ENCODE results near the gene RER1.

The RER1 gene

DNA sequence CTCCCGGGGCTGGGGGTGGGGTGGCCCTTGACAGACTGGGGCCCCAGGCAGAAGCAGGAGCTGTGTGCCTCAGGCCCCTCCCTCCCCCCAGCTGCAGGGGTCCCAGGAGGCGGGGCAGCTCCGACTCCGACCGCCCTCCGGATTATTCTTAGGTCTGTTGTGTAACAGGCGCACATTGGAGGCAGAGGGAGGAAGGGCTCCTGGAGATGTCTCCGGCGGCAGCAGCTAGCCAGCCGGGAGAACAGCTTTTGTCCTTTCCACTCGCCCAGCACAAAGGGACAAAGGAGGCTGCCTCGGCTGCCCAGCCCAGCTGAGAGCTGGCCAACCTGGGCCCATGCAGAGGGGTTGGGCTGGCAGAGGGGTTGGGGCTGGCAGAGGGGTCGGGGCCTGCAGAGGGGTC, 54.8 kb downstream of the RER1 start:
- Histone ChIP-seq H3K27me3 (ENCODE audit: low read length) (no peaks in the 10 kb centered on the region), H3K9ac (ENCODE audit: low read length) (no peak overlapping the region)

DNA sequence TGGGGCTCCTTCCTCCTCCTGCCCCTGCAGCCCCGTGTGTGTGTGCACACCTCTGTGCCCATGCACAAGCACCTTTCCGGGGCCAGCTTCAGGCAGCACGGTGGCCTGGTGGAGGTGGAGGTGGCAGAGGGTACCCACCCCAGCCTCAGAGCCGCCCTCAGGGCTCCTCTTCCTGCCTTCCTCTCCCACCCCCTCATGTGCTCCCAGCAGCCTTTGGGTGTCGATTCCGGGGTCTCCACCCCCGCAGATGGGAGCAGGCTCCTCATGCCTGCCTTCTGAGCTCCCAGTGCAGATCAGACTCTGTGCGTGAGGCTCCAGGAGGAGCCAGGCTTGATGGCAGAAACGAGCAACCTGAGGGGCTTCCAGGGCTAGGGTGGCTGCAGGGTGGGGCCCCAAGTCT, 55.2 kb downstream of the RER1 start:
- no peak overlapping the region for H3K9ac ChIP-seq (ENCODE audit: low read length)
- H3K27ac ChIP-seq (ENCODE audit: low read depth, low read length) = no peak overlapping the region

More for the DNA sequence above, 54.8 kb downstream of the RER1 start:
- no peaks in the 10 kb centered on the region for H3K9me3 ChIP-seq (ENCODE audit: insufficient read depth, low read length)
- H2AFZ ChIP-seq (ENCODE audit: low read depth, low read length, severe bottlenecking) = no peak overlapping the region
- TF ChIP-seq EZH2phosphoT487 (conservative IDR thresholded peaks at IDR 0.05; ENCODE audit: low read length) = no peak
- TF ChIP-seq, protein P1, sequence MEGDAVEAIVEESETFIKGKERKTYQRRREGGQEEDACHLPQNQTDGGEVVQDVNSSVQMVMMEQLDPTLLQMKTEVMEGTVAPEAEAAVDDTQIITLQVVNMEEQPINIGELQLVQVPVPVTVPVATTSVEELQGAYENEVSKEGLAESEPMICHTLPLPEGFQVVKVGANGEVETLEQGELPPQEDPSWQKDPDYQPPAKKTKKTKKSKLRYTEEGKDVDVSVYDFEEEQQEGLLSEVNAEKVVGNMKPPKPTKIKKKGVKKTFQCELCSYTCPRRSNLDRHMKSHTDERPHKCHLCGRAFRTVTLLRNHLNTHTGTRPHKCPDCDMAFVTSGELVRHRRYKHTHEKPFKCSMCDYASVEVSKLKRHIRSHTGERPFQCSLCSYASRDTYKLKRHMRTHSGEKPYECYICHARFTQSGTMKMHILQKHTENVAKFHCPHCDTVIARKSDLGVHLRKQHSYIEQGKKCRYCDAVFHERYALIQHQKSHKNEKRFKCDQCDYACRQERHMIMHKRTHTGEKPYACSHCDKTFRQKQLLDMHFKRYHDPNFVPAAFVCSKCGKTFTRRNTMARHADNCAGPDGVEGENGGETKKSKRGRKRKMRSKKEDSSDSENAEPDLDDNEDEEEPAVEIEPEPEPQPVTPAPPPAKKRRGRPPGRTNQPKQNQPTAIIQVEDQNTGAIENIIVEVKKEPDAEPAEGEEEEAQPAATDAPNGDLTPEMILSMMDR (IDR thresholded peaks at IDR 0.05; ENCODE audit: insufficient read depth, low read length, poor library complexity, severe bottlenecking) = no peak
- no peaks in the 10 kb centered on the region for H3K36me3 ChIP-seq (ENCODE audit: low read length)
- H3K4me2 ChIP-seq (ENCODE audit: low read depth, low read length, poor library complexity, severe bottlenecking) = no peak overlapping the region
- H4K20me1 ChIP-seq (ENCODE audit: low read depth, low read length) = no peaks in the 10 kb centered on the region
- H3K27ac ChIP-seq (ENCODE audit: low read depth, low read length) = no peak overlapping the region
- no peaks in the 10 kb centered on the region for H3K9me2 ChIP-seq (replicated peaks; ENCODE audit: insufficient read depth, low read length)
- no peaks in the 10 kb centered on the region for H3K79me2 ChIP-seq (ENCODE audit: insufficient read depth, low read length)
- no peaks in the 10 kb centered on the region for H3F3A ChIP-seq (ENCODE audit: insufficient read depth)
- no peak overlapping the region for H3K4me3 ChIP-seq (ENCODE audit: insufficient read depth, low read length, poor library complexity, severe bottlenecking)

DNA sequence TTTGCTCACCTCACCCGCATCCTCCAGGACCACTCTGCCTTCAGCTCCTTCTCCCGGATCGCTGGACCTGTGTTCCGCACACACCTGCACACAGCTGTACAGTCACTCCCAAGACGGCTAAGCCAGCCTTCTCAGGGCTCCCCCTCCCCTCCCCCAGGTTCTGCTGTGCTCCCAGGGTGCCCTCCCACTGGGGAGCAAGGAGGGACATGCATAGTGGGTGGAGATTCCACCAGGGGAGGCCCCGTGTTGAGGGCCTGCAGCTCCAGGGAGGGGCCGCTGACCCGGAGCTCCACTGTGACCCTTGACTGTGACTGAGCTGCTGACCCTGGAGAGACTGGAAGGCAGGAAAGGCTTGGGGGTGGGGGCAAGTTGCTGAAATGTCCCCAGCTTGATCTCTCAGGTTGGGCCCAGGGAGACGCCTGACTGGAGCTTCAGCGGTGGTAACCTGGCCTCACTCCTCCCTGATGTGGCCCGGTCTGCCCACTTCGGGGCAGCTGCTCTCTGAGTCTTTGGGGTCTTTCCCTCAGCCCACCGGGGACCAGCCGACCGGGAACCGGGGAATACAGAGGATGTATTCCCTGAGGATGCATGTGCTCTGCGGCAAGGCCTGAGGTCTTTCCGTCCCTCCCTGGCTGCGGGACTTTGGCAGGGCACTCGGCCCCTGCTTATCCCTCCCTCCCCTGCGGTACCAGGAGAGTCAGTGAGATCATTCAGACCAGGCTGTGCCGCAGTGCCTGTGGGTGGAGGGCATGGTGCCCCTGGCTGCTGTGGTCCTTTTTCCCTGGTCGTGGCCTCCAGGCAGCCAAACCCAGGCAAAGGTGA, 55.8 kb downstream of the RER1 start:
- no peaks in the 10 kb centered on the region for H3K9me3 ChIP-seq (ENCODE audit: insufficient read depth, low read length)
- no peaks in the 10 kb centered on the region for H3K36me3 ChIP-seq (ENCODE audit: low read length)
- no peak for TF ChIP-seq EZH2phosphoT487 (conservative IDR thresholded peaks at IDR 0.05; ENCODE audit: low read length)
- TF ChIP-seq, protein P1 (IDR thresholded peaks at IDR 0.05; ENCODE audit: insufficient read depth, low read length, poor library complexity, severe bottlenecking) = no peak
- H3K27ac ChIP-seq (ENCODE audit: low read depth, low read length) = no peak overlapping the region
- no peak overlapping the region for H3K4me2 ChIP-seq (ENCODE audit: low read depth, low read length, poor library complexity, severe bottlenecking)
- H3K9me2 ChIP-seq (replicated peaks; ENCODE audit: insufficient read depth, low read length) = no peaks in the 10 kb centered on the region
- no peaks in the 10 kb centered on the region for H3K79me2 ChIP-seq (ENCODE audit: insufficient read depth, low read length)
- no peak overlapping the region for H2AFZ ChIP-seq (ENCODE audit: low read depth, low read length, severe bottlenecking)
- no peaks in the 10 kb centered on the region for H3F3A ChIP-seq (ENCODE audit: insufficient read depth)
- H3K4me3 ChIP-seq (ENCODE audit: insufficient read depth, low read length, poor library complexity, severe bottlenecking) = no peak overlapping the region
- H3K27me3 ChIP-seq (ENCODE audit: low read length) = no peaks in the 10 kb centered on the region
- no peaks in the 10 kb centered on the region for H4K20me1 ChIP-seq (ENCODE audit: low read depth, low read length)
- no peak overlapping the region for H3K9ac ChIP-seq (ENCODE audit: low read length)

More for the DNA sequence above, 55.2 kb downstream of the RER1 start:
- Histone ChIP-seq H3K9me3 (ENCODE audit: insufficient read depth, low read length) (no peaks in the 10 kb centered on the region), H3K4me3 (ENCODE audit: insufficient read depth, low read length, poor library complexity, severe bottlenecking) (no peak overlapping the region), H3K27me3 (ENCODE audit: low read length) (no peaks in the 10 kb centered on the region), H3K36me3 (ENCODE audit: low read length) (no peaks in the 10 kb centered on the region), H3K9me2 (replicated peaks; ENCODE audit: insufficient read depth, low read length) (no peaks in the 10 kb centered on the region), H3K4me2 (ENCODE audit: low read depth, low read length, poor library complexity, severe bottlenecking) (no peak overlapping the region), H4K20me1 (ENCODE audit: low read depth, low read length) (no peaks in the 10 kb centered on the region), H3F3A (ENCODE audit: insufficient read depth) (no peaks in the 10 kb centered on the region), H3K79me2 (ENCODE audit: insufficient read depth, low read length) (no peaks in the 10 kb centered on the region), H2AFZ (ENCODE audit: low read depth, low read length, severe bottlenecking) (no peak overlapping the region)
- TF ChIP-seq EZH2phosphoT487 (conservative IDR thresholded peaks at IDR 0.05; ENCODE audit: low read length) = no peak
- TF ChIP-seq, protein P1 (IDR thresholded peaks at IDR 0.05; ENCODE audit: insufficient read depth, low read length, poor library complexity, severe bottlenecking) = no peak

All from SU-DHL-6 (cell line).